ENCODE results near the gene CNGA1.

The CNGA1 gene

GRCh38 chr4:48016141-48017107, at the start of gene CNGA1, which contains the start of gene NIPAL1 (continued):
- no peak for TF ChIP-seq TSHZ1 (tag by site-specific recombination; IDR thresholded peaks at IDR 0.05; ENCODE audit: borderline replicate concordance)
- TF ChIP-seq ZNF610 (tag by site-specific recombination; IDR thresholded peaks at IDR 0.05; ENCODE audit: borderline replicate concordance) = peak; percentile 67; the same call in 1 of the 2 replicates
- no peak for TF ChIP-seq GLI2 (tag by site-specific recombination; IDR thresholded peaks at IDR 0.05; ENCODE audit: borderline replicate concordance, low read depth)
- peak; percentile 99 for TF ChIP-seq ZNF24 (tag by site-specific recombination; IDR thresholded peaks at IDR 0.05)
- 0 out of 2 replicates have a peak, but pooled peaks have one; percentile 20 for TF ChIP-seq IKZF3 (tag by site-specific recombination; IDR thresholded peaks at IDR 0.05)
- TF ChIP-seq ATF2 (tag by site-specific recombination; IDR thresholded peaks at IDR 0.05; ENCODE audit: low read depth) = no peak
- TF ChIP-seq YY2 (tag by site-specific recombination; IDR thresholded peaks at IDR 0.05) = no peak
- TF ChIP-seq, protein P1, sequence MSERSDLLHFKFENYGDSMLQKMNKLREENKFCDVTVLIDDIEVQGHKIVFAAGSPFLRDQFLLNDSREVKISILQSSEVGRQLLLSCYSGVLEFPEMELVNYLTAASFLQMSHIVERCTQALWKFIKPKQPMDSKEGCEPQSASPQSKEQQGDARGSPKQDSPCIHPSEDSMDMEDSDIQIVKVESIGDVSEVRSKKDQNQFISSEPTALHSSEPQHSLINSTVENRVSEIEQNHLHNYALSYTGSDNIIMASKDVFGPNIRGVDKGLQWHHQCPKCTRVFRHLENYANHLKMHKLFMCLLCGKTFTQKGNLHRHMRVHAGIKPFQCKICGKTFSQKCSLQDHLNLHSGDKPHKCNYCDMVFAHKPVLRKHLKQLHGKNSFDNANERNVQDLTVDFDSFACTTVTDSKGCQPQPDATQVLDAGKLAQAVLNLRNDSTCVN (tag by site-specific recombination; optimal IDR thresholded peaks at IDR 0.05) = peak; percentile 75
- TF ChIP-seq CTCF (tag by site-specific recombination; IDR thresholded peaks at IDR 0.05) = peak; percentile 72
- no peak for TF ChIP-seq REPIN1 (tag by site-specific recombination; IDR thresholded peaks at IDR 0.05; ENCODE audit: low read depth)
- 0 out of 2 replicates have a peak, but pooled peaks have one; percentile 46 for TF ChIP-seq ZEB2 (tag by site-specific recombination; IDR thresholded peaks at IDR 0.05)

- Histone ChIP-seq H3K9me3 (ENCODE audit: control insufficient read depth, insufficient read depth, low read depth, low read length) (no peaks in the 10 kb centered on the region), H3K4me3 (ENCODE audit: low read depth, low read length) (no peak overlapping the region), H3K36me3 (ENCODE audit: control insufficient read depth in 2 of 2, insufficient read depth in 1 of 2, low read length in 2 of 2) (no peaks in the 10 kb centered on the region), H3K4me1 (ENCODE audit: control insufficient read depth, insufficient read depth, low read length) (no peaks in the 10 kb centered on the region), H3K27ac (ENCODE audit: extremely low read depth, low read depth, low read length) (no peak overlapping the region)
- CTCF ChIA-PET = no interaction called here
- POLR2A ChIA-PET = no interaction called here
- TF ChIP-seq HOXC10 (CRISPR knock-in tag; IDR thresholded peaks at IDR 0.05) (no peak), ZNF416 (tag by site-specific recombination; IDR thresholded peaks at IDR 0.05) (no peak), ZIC2 (tag by site-specific recombination; IDR thresholded peaks at IDR 0.05) (no peak), FEZF1 (tag by site-specific recombination; IDR thresholded peaks at IDR 0.05) (no peak), PRDM10 (tag by site-specific recombination; IDR thresholded peaks at IDR 0.05) (no peak), ZSCAN18 (tag by site-specific recombination; IDR thresholded peaks at IDR 0.05) (no peak)
- TF ChIP-seq, protein P2, sequence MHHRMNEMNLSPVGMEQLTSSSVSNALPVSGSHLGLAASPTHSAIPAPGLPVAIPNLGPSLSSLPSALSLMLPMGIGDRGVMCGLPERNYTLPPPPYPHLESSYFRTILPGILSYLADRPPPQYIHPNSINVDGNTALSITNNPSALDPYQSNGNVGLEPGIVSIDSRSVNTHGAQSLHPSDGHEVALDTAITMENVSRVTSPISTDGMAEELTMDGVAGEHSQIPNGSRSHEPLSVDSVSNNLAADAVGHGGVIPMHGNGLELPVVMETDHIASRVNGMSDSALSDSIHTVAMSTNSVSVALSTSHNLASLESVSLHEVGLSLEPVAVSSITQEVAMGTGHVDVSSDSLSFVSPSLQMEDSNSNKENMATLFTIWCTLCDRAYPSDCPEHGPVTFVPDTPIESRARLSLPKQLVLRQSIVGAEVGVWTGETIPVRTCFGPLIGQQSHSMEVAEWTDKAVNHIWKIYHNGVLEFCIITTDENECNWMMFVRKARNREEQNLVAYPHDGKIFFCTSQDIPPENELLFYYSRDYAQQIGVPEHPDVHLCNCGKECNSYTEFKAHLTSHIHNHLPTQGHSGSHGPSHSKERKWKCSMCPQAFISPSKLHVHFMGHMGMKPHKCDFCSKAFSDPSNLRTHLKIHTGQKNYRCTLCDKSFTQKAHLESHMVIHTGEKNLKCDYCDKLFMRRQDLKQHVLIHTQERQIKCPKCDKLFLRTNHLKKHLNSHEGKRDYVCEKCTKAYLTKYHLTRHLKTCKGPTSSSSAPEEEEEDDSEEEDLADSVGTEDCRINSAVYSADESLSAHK (tag by site-specific recombination; IDR thresholded peaks at IDR 0.05) = no peak
These were observed 49.1 kb upstream of the CNGA1 start for GRCh38 chr4:48065587-48066052.

All from HEK293 (cell line).